Frontal cortex (tissue), 4 donors: Measurements from ENCODE around the gene WNT7A. TPM values are rescaled to one million over a fixed set of nuclear protein-coding genes. Genes with fewer than 3 reads are reported as not detected.
A peak's percentile ranks its signal among the peaks of the same experiment; 100 is the strongest.

ENCODE experiments used
- DNase-seq, 2 donors: peaks; one replicate each; pipeline ENCODE4 v3.0.0; 2012; ENCODE audit warnings: low spot score in 2 of 2
- FAIRE-seq: peaks from 2 replicates; lab custom pipeline; 2012; peaks lifted over from hg19 to GRCh38; lab: Jason Lieb, UNC
- total RNA-seq: library from RNA; depleted of rRNA; stranded (reverse); fragments of >200 nt; gene quantifications from one replicate; pipeline ENCODE4 v1.2.3, GENCODE V29; 2014
- donor health status: control.
- donor health status: control.
- donor health status: control.

The WNT7A gene
- total RNA-seq, 1 donor from 2014 or later = 15.1 TPM

DNA sequence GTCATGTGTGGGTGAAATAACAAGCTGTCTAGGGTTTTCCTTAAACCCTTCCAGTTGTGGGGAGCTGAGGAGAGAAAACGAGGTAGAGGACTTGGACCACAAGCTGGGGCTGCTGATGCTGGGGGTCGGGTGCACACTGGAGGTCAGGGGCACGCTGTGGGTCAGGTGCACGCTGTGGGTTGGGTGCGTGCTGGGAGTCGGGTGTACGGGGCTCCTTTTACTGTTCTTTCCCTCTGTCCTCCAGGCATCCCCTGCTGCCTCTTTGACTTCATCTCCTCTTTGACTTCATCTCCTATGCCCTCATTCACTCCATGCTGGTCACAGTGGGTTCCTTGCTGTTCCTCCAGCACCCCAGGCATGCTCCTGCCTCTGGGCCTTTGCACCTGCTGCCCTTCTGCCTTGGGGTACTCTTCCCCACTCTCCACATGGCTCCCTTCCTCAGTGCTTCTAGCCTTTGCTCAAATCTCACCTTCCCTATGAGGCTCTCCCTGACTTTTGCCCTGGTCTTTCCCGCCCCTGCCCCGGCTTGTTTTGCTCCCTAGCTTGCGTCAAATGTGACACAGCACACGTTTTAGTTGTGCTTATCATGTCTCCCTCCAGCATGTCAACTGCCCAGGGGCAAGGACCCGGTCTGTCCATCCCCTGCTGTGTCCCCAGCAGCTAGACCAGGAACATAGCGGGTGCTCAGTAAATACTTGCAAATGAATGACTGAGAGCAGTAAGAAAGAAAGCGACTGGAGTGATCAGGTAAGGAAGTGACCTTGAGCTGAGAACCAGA lies 45.4 kb downstream of the WNT7A start:
- DNase-seq = no peak
- FAIRE-seq = no peak

DNA sequence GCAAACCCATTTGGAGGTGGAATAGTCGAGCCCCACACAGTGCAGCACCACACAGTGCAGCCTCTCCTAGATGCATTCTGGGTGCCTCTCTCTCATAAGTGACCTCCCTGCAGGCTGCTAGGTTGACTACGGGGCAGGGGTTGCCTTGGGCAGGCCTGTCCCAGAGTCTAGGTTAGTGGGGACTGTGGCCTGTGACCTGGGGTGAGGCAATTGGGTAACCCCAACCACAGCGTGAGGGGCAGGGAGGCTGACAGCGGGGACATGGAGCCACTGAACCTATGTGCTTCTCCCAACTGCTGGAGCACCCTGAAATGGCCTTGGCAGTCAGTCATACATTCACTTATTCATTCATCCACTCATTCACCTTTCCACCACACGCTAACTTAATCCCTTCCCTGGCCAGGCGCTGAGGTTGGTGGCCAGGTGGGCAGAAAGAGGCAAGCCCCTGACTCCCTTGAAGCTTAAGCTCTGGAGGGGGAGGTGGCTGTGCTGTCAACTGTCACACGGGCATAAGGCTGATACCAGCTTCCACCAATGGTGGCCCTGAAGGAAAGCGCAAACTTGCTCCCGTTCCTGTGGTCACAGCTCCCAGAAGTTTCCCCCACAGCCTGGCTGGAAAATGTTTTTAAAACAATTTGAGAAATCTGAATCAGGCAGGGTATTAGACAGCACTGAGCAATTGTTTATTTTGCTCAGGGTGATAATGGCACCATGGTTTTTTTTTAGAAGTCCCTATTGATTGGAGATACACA lies 46.2 kb downstream of the WNT7A start:
- FAIRE-seq (no peak), DNase-seq (no peak)

GRCh38 chr3:13832130-13832529 lies 47.7 kb downstream of the WNT7A start:
- no peak for FAIRE-seq
- no peak for DNase-seq

GRCh38 chr3:13831386-13831996 lies 48.4 kb downstream of the WNT7A start:
- no peak for FAIRE-seq
- no peak for DNase-seq

GRCh38 chr3:13829311-13829710 lies 50.6 kb downstream of the WNT7A start:
- FAIRE-seq (no peak), DNase-seq (no peak)

- FAIRE-seq (no peak), DNase-seq (no peak)
Measured at GRCh38 chr3:13828501-13829265, 51.2 kb downstream of the WNT7A start.

DNA sequence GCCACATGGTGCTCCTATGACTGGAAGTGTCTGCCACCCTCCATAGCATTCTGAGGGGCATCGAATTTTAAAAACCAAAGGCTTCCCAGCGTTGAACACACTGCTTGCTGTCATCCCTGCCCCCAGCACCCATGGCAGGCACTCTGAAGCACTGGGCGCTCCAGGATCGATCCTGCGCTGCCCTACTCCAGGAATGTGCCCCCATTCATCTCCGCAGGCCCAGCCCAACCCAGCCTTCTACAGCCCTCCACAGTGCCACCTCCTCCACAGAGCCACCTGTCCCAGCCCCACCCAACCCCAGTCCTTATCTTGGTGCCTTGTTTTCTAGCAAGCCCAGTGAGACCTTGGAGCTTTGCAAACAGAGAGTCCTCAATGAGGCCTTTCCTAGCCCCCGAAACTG lies 52.2 kb downstream of the WNT7A start:
- FAIRE-seq = no peak
- no peak for DNase-seq

DNA sequence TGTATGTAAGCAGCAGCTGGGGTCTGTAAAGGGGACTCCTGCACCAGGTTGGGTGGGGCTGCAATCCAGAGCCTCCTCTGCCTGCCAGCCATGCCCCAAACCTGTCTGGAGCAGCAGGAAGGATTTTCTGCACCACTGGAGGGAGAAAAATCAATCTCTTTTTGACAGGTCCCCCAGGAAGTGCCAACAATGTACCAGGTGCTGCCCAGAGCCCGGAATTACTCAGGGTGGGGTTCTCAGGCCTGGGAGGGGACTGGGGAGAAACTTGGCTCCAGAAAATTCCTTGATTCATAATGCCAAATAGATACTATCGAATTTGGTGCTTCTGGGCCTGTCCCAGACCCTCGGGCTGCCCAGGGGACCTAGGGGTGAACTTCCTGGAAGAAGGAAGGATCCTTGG lies 52.6 kb downstream of the WNT7A start:
- DNase-seq (no peak), FAIRE-seq (no peak)

DNA sequence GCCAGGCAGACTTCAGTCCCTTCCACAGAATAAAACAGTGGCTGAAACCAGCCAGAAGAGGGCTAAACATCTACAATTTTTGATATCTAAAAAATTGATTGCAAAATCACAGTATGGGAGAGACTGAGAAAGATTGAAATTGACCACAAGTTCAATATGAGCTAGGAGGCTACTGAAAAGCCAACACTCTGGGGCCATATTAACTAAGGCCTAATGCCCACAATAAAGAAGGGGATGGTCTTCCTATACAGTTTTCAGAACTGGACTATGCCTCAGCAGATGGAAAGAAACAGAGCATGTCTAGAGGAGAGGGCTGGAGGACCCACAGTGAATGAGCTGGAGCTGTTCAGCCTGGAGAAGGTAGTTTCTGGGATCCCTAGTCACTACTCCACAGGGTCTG lies 53.2 kb downstream of the WNT7A start:
- no peak for DNase-seq

DNA sequence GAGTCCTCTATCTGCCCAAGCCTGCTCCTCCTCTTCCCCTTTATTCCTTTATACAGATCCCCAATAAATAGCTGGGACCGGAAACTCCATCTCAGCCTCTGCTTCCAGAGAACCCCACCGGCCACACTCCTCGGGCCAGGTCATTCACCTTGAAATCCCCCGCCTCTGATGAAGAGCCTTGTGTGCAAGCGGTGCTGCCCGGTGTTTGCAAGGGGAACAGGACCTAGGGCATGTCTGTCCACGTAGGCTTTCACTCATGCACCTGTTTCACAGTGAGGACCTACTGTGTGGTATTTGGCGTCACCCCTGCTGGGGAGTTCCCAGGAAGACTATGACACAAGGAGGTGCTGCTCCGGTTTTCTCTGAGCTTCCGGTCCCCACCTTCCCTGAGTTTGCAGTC lies 54.0 kb downstream of the WNT7A start:
- DNase-seq = no peak
- no peak for FAIRE-seq

More for the DNA sequence above, 53.2 kb downstream of the WNT7A start:
- no peak for FAIRE-seq

DNA sequence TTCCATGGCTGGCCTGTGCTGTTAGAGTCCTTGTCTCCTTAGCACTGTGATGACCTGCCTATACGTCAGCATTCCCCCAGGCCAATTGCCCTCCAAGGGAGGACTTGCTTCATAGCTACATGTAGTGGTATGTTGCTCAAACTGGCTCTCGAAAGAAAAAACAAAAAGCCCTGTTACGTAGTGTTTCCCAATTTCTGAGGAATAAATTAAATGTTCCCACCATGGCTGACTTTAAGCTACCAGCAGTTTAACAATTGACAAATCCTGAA lies 54.6 kb downstream of the WNT7A start:
- DNase-seq (no peak), FAIRE-seq (no peak)

DNA sequence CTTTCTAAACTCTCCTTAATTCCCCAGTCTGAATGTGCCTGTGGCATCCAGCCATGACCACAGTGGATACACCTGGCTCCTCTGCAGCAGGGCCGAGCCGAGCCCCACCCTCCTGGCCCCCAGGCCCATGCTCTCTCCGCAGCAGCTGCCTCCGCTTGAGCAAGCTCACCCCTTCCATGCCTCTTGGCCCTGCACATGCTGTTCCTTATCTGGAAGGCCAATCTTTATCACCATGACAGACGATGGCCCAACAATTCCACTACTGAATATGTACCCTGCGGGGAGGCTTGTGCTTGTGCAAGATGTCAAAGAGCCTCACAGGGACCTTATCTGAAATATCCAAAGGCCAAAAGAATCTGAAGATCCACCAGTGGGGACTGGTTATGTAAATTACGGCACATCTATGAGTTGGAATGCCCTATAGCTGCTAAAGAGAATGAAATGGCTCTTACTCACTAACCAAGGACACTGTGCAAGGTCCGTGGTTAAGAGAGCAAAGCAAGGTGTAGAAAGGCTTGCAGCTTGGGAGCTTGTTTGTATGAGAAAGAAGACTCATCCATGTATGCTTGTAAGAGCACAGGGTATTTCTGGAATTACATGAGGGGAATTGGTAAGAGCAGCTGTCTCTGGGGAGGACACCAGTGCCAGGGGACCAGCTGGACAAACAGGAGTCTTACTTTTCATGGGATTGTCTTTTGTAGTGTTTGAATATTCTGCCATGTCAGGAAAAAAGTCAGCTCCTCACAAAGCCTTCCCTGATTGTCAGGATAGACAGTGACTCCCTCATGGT lies 55.2 kb downstream of the WNT7A start:
- FAIRE-seq = no peak
- no peak for DNase-seq

DNA sequence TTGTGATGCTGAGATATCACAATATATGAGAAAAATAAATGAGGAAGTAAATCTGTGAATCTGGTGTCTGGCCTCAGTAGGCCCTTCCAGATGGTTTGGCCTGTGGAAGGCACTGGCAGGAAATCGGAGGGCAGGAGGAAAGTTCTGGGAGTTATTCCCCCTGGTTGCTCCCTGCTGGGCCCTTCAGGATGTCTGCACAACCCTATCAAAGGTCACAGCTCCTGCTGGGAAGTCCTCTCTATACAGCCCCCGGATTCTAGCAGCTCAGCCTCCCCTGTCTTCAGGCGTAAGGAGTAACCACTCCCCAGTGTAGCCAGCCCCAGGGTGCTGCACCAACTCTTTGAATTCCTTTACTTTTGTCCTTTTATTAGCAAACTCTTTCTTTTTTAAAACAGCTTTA lies 56.2 kb downstream of the WNT7A start:
- no peak for FAIRE-seq

GRCh38 chr3:13822871-13823585 lies 56.8 kb downstream of the WNT7A start:
- DNase-seq (no peak), FAIRE-seq (no peak)

More for the DNA sequence above, 56.2 kb downstream of the WNT7A start:
- no peak for DNase-seq

DNA sequence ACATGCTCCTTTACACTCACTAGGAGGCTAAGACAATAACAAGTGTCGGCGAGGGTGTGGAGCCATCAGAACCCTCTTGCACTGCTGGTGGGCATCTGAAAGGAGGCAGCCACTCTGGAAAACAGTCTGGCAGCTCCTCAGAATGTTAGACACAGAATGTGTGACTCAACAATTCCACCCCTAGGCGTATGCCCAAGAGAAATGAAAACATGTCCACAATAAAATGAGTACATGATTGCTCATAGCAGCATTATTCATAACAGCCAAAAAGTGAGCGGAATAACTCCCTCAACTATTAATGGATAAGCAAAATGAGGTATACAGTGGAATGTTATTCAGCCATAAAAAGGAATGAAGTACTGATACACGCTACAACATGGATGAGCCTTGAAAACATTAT lies 57.8 kb downstream of the WNT7A start:
- FAIRE-seq (no peak), DNase-seq (no peak)

- DNase-seq (no peak), FAIRE-seq (no peak)
Measured at GRCh38 chr3:13821126-13821525, 58.7 kb downstream of the WNT7A start.

GRCh38 chr3:13818919-13819318 lies 61.0 kb downstream of the WNT7A start:
- FAIRE-seq = no peak
- DNase-seq = no peak

GRCh38 chr3:13815088-13815683 lies 64.7 kb downstream of the WNT7A start:
- FAIRE-seq (no peak), DNase-seq (no peak)

DNA sequence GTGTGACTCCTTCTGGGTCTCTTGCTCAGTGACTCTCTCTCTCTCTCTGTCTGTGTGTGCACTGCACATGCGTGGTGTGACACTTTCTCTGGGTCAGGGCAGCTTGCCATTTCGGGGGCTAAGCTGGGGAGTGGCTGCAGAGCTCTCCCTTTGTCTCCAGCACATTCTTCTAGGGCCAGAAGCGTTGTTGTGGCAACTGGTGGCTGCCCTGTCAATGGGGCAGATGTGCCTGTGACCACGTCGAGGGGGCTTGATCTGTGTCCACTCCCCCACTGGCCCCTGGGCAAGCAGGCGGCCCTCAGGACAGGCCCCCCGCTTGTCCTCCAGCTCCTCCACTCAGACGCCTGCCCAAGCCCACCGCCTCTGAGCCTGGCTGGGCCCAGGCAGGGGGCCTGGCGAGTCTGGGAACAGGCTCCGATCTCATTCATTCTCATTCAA lies 67.8 kb downstream of the WNT7A start:
- no peak for FAIRE-seq
- peak in 1 of 2 donors; percentile 52 for DNase-seq
